ENCODE measurements around the gene KNDC1.

Gene KNDC1

GRCh38 chr10:133204226-133205015 is 44.4 kb downstream of the KNDC1 start:
- H3K4me1 ChIP-seq (ENCODE audit: control insufficient read depth, insufficient read depth, low read length) = peaks cover 5% of the 10 kb centered on the region; the same call in 1 of the 2 replicates

GRCh38 chr10:133205146-133205545 is 45.1 kb downstream of the KNDC1 start:
- H3K9me3 ChIP-seq (ENCODE audit: control insufficient read depth, insufficient read depth, low read depth, low read length) = no peaks in the 10 kb centered on the region
- H3K36me3 ChIP-seq (ENCODE audit: control insufficient read depth, insufficient read depth, low read length) = no peaks in the 10 kb centered on the region; the same call in 1 of the 2 replicates
- no peak overlapping the region for H3K27ac ChIP-seq (ENCODE audit: low read depth, low read length)
- H3K9ac ChIP-seq (ENCODE audit: low read length) = no peak overlapping the region
- H3K27me3 ChIP-seq (ENCODE audit: control insufficient read depth, insufficient read depth, low read length) = no peaks in the 10 kb centered on the region
- H3K4me3 ChIP-seq (ENCODE audit: low read depth, low read length) = no peak overlapping the region
- peaks cover under 1% of the 10 kb centered on the region; the same call in 1 of the 2 replicates for H3K4me1 ChIP-seq (ENCODE audit: control insufficient read depth, insufficient read depth, low read length)

More at GRCh38 chr10:133204226-133205015, 44.4 kb downstream of the KNDC1 start:
- no peak overlapping the region for H3K27ac ChIP-seq (ENCODE audit: low read depth, low read length)
- no peaks in the 10 kb centered on the region for H3K9me3 ChIP-seq (ENCODE audit: control insufficient read depth, insufficient read depth, low read depth, low read length)
- no peaks in the 10 kb centered on the region for H3K27me3 ChIP-seq (ENCODE audit: control insufficient read depth, insufficient read depth, low read length)
- no peak overlapping the region for H3K9ac ChIP-seq (ENCODE audit: low read length)
- no peaks in the 10 kb centered on the region; the same call in none of the 2 replicates for H3K36me3 ChIP-seq (ENCODE audit: control insufficient read depth, insufficient read depth, low read length)
- H3K4me3 ChIP-seq (ENCODE audit: low read depth, low read length) = no peak overlapping the region

- Histone ChIP-seq H3K27ac (ENCODE audit: low read depth, low read length) (no peak overlapping the region), H3K36me3 (ENCODE audit: control insufficient read depth, insufficient read depth, low read length) (no peaks in the 10 kb centered on the region; the same call in 1 of the 2 replicates), H3K9me3 (ENCODE audit: control insufficient read depth, insufficient read depth, low read depth, low read length) (no peaks in the 10 kb centered on the region), H3K27me3 (ENCODE audit: control insufficient read depth, insufficient read depth, low read length) (no peaks in the 10 kb centered on the region), H3K4me1 (ENCODE audit: control insufficient read depth, insufficient read depth, low read length) (no peaks in the 10 kb centered on the region), H3K4me3 (ENCODE audit: low read depth, low read length) (no peak overlapping the region), H3K9ac (ENCODE audit: low read length) (no peak overlapping the region)
Observed at GRCh38 chr10:133206356-133207040, 46.5 kb downstream of the KNDC1 start.

- Histone ChIP-seq H3K27me3 (ENCODE audit: control insufficient read depth, insufficient read depth, low read length) (no peaks in the 10 kb centered on the region), H3K4me3 (ENCODE audit: low read depth, low read length) (no peak overlapping the region), H3K36me3 (ENCODE audit: control insufficient read depth, insufficient read depth, low read length) (peaks cover 4% of the 10 kb centered on the region; the same call in 1 of the 2 replicates), H3K4me1 (ENCODE audit: control insufficient read depth, insufficient read depth, low read length) (no peaks in the 10 kb centered on the region), H3K9ac (ENCODE audit: low read length) (no peak overlapping the region), H3K9me3 (ENCODE audit: control insufficient read depth, insufficient read depth, low read depth, low read length) (no peaks in the 10 kb centered on the region), H3K27ac (ENCODE audit: low read depth, low read length) (no peak overlapping the region)
Observed at GRCh38 chr10:133207041-133207600, 47.1 kb downstream of the KNDC1 start.

GRCh38 chr10:133207627-133208026 is 47.6 kb downstream of the KNDC1 start:
- Histone ChIP-seq H3K36me3 (ENCODE audit: control insufficient read depth, insufficient read depth, low read length) (0 out of 2 replicates have a peak, but pooled peaks cover 5% of the 10 kb centered on the region), H3K27me3 (ENCODE audit: control insufficient read depth, insufficient read depth, low read length) (no peaks in the 10 kb centered on the region), H3K4me1 (ENCODE audit: control insufficient read depth, insufficient read depth, low read length) (no peaks in the 10 kb centered on the region), H3K9me3 (ENCODE audit: control insufficient read depth, insufficient read depth, low read depth, low read length) (no peaks in the 10 kb centered on the region), H3K27ac (ENCODE audit: low read depth, low read length) (no peak overlapping the region), H3K4me3 (ENCODE audit: low read depth, low read length) (no peak overlapping the region), H3K9ac (ENCODE audit: low read length) (no peak overlapping the region)

- Histone ChIP-seq H3K9me3 (ENCODE audit: control insufficient read depth, insufficient read depth, low read depth, low read length) (no peaks in the 10 kb centered on the region), H3K27me3 (ENCODE audit: control insufficient read depth, insufficient read depth, low read length) (no peaks in the 10 kb centered on the region), H3K36me3 (ENCODE audit: control insufficient read depth, insufficient read depth, low read length) (0 out of 2 replicates have a peak, but pooled peaks cover 5% of the 10 kb centered on the region), H3K4me3 (ENCODE audit: low read depth, low read length) (no peak overlapping the region), H3K4me1 (ENCODE audit: control insufficient read depth, insufficient read depth, low read length) (no peaks in the 10 kb centered on the region), H3K27ac (ENCODE audit: low read depth, low read length) (no peak overlapping the region), H3K9ac (ENCODE audit: low read length) (no peak overlapping the region)
Observed at GRCh38 chr10:133208466-133208865, 48.4 kb downstream of the KNDC1 start.

GRCh38 chr10:133209117-133209516 is 49.1 kb downstream of the KNDC1 start:
- H3K4me3 ChIP-seq (ENCODE audit: low read depth, low read length) = no peak overlapping the region
- H3K9ac ChIP-seq (ENCODE audit: low read length) = no peak overlapping the region
- no peak overlapping the region for H3K27ac ChIP-seq (ENCODE audit: low read depth, low read length)
- no peaks in the 10 kb centered on the region for H3K4me1 ChIP-seq (ENCODE audit: control insufficient read depth, insufficient read depth, low read length)
- 0 out of 2 replicates have a peak, but pooled peaks cover 5% of the 10 kb centered on the region for H3K36me3 ChIP-seq (ENCODE audit: control insufficient read depth, insufficient read depth, low read length)
- H3K9me3 ChIP-seq (ENCODE audit: control insufficient read depth, insufficient read depth, low read depth, low read length) = no peaks in the 10 kb centered on the region
- H3K27me3 ChIP-seq (ENCODE audit: control insufficient read depth, insufficient read depth, low read length) = no peaks in the 10 kb centered on the region

- no peaks in the 10 kb centered on the region for H3K27me3 ChIP-seq (ENCODE audit: control insufficient read depth, insufficient read depth, low read length)
- no peak overlapping the region for H3K4me3 ChIP-seq (ENCODE audit: low read depth, low read length)
- no peaks in the 10 kb centered on the region for H3K4me1 ChIP-seq (ENCODE audit: control insufficient read depth, insufficient read depth, low read length)
- H3K36me3 ChIP-seq (ENCODE audit: control insufficient read depth, insufficient read depth, low read length) = 0 out of 2 replicates have a peak, but pooled peaks cover 5% of the 10 kb centered on the region
- H3K9me3 ChIP-seq (ENCODE audit: control insufficient read depth, insufficient read depth, low read depth, low read length) = no peaks in the 10 kb centered on the region
- H3K9ac ChIP-seq (ENCODE audit: low read length) = no peak overlapping the region
- no peak overlapping the region for H3K27ac ChIP-seq (ENCODE audit: low read depth, low read length)
Observed at GRCh38 chr10:133209641-133210040, 49.6 kb downstream of the KNDC1 start.

- Histone ChIP-seq H3K27ac (ENCODE audit: low read depth, low read length) (no peak overlapping the region), H3K36me3 (ENCODE audit: control insufficient read depth, insufficient read depth, low read length) (0 out of 2 replicates have a peak, but pooled peaks cover 5% of the 10 kb centered on the region), H3K9me3 (ENCODE audit: control insufficient read depth, insufficient read depth, low read depth, low read length) (no peaks in the 10 kb centered on the region), H3K4me3 (ENCODE audit: low read depth, low read length) (no peak overlapping the region), H3K9ac (ENCODE audit: low read length) (no peak overlapping the region), H3K27me3 (ENCODE audit: control insufficient read depth, insufficient read depth, low read length) (no peaks in the 10 kb centered on the region), H3K4me1 (ENCODE audit: control insufficient read depth, insufficient read depth, low read length) (no peaks in the 10 kb centered on the region)
Observed at GRCh38 chr10:133210398-133211140, 50.5 kb downstream of the KNDC1 start.

- H3K27ac ChIP-seq (ENCODE audit: low read depth, low read length) = no peak overlapping the region
- no peaks in the 10 kb centered on the region for H3K4me1 ChIP-seq (ENCODE audit: control insufficient read depth, insufficient read depth, low read length)
- 0 out of 2 replicates have a peak, but pooled peaks cover 5% of the 10 kb centered on the region for H3K36me3 ChIP-seq (ENCODE audit: control insufficient read depth, insufficient read depth, low read length)
- no peak overlapping the region for H3K9ac ChIP-seq (ENCODE audit: low read length)
- no peaks in the 10 kb centered on the region for H3K27me3 ChIP-seq (ENCODE audit: control insufficient read depth, insufficient read depth, low read length)
- H3K9me3 ChIP-seq (ENCODE audit: control insufficient read depth, insufficient read depth, low read depth, low read length) = no peaks in the 10 kb centered on the region
- no peak overlapping the region for H3K4me3 ChIP-seq (ENCODE audit: low read depth, low read length)
Observed at GRCh38 chr10:133211141-133211830, 51.3 kb downstream of the KNDC1 start.

Measured in HUES6 (cell line).